CD4-positive, alpha-beta T cell treated with Interleukin-17A for 1 hour (primary cell): ENCODE results near the gene ZMYND8.
"Not testable (repeated sequence)": the region's sequence is repeated elsewhere in the genome, so short reads cannot be mapped to it uniquely, and the experiment has no call there.

ENCODE experiments used
- DNase-seq: peaks from one replicate; pipeline ENCODE4 v3.0.0-alpha.2; 2020

Gene ZMYND8

GRCh38 chr20:47263465-47264084 is 92.9 kb downstream of the ZMYND8 start:
- DNase-seq, result no peak

- DNase-seq, result no peak
Measured at GRCh38 chr20:47263080-47263464, 93.4 kb downstream of the ZMYND8 start.

DNA sequence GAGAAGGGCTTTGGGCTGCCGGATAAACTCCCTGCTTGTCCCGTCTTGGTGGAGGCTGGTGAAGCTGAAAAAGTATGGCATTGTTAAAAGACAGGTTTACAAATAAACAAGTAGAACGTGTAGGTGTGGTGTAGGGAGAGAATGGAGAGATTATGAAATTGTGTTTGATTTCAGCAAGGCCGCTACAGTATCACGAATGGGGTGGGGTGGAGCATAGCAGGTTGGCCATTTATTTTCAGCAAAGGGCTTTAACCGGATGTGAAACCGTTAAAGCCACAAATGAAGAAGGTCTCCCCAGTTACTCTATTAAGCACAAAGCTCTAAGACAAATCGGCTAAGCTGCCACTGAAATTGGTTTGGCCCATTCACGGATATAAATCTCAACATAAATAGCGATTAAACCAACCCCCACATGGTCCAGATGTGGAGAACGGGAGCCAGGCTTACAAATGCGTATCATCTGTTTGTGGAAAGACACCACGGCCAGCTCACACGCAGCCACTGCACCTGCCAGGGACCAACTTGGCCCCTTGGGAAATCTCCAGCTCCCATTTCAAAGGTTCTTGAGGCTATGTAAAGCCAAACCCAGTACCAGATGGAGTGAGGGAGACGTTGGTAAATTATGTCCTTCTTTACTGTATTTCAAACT is 94.0 kb downstream of the ZMYND8 start:
- DNase-seq, result no peak

GRCh38 chr20:47262008-47262364 is 94.5 kb downstream of the ZMYND8 start:
- no peak for DNase-seq

DNA sequence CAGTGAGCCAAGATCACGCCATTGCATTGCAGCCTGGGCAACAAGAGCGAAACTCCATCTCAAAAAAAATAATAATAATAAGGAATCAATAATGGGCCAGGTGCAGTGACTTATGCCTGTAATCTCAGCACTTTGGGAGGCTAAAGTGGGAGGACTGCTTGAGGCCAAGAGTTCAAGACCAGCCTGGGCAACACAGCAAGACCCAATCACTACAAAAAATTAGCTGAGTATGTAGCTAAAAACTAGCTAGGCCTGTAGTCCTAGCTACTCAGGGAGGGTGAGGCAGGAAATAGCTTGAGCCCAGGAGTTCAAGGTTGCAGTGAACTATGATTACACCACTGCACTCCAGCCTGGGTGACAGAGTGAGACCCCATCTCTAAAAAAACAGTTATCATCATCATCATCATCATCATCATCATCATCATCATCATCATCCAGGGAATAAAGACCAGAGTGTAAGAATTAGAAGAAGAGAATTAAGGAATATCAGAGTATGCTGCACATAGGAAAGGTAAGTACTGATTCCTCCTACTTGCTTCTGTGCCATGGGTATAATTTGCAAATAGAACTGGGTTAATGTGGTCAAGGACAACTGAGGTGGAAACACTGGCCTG is 95.2 kb downstream of the ZMYND8 start:
- not testable (repeated sequence) for DNase-seq

GRCh38 chr20:47260540-47261126 is 95.9 kb downstream of the ZMYND8 start:
- not testable (repeated sequence) for DNase-seq

DNA sequence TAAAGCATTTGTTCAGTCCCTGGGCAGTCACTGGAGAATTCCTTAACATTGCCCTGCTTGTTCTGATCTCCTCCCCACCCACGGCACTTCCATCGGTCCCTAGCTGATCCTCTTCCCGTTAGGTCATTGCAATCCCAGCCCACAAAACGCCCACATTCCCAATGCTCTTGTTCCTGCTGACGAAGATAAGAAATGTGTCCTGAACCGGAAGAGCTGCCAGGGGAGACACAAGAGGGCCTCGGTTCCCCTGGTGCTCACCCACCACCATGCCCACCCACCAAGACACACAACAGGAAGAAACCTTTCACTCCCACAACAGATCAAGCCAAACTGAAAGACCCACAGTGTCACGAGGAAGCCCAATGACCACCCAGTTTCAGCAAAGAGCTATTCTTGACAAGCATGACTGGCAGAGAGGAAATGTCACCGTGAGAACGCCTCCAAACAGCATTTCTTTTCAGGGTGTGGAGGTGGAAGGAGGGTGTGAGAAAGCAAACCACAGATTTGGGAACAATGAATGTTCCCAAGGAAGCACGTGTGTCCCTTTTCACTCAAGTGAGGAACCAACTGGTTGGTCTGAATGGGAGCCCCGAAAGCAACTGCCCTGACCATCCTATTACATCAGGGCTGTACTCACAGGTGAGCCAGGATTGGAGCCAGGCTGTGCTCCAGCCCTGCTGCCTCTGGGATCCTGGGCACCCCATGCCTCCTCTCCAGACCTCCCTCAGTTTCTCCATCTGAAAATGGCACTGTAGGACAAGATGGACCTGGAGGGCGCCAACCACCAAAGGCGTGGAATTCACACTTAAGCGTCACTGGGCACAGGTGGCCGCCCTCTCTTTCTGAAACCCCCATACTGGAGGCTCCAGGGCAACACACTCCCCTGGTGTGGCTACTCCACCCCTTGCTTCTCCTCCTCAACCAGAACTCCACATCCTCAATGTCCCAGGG is 97.5 kb downstream of the ZMYND8 start:
- DNase-seq, result no peak

DNA sequence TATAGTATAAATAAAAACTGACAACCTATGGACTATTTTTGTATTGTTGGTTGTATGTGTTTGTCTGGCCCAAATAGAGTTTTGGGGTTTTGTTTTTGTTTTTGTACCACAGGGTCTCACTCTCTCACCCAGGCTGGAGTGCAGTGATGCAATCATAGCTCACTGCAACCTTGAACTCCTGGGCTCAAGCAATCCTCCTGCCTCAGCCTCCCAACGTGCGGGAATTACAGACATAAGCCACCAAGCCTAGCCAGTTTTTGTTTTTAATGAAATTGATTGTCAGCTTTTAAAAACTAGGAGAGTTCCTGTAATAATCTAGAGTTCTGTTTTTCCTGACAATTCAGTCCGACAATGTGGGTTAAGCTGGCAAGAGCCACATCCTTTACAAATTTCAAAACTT is 98.7 kb downstream of the ZMYND8 start:
- DNase-seq, result no peak

- no peak for DNase-seq
Measured at GRCh38 chr20:47257256-47257655, 99.2 kb downstream of the ZMYND8 start.

DNA sequence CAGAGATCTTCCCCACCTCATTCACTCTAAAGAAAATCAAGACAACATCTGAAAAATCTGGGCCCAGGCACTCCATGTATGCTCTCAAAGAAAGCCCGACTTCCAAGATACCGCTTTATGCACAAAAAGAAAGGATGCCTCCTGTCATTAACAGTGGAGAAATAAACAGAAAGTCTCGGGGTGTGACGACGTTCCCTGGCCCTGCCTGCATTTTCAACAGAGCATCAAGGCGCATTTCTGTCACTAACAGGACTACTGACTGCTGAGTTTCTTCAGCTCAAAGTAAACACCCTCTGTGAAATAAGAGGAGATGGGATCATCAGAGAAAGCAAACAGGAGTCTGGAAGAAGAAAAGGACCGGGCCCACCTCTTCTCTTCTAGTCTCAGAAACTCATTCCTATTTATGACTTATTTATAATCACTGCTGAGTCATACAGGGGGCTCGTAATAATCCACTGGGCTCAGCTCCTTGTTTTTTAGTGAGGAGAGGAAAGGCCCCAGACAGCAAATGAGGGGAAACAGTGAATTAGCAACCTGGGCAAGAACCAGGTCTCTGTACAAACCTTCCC is 99.7 kb downstream of the ZMYND8 start:
- DNase-seq, result no peak

DNA sequence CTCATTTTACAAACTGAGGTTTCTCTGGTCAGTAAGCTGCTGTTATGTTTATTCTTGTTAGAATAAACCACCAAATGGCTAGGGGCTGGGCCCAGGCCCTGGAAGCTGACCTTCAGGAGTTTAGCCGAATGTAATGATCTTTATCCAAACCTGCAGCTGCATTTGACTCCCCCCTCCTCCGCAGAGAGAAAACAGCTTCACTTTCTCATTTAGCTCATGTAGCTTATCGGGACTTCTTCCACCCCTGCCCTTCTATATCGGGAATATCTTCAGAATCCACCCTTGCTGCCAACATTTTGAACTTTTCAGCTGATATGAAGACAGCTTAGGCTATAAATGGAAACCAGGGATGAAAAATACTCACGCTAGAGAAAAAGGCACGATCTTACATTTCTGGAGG is 102.6 kb downstream of the ZMYND8 start:
- DNase-seq, result no peak

GRCh38 chr20:47252879-47253307 is 103.6 kb downstream of the ZMYND8 start:
- no peak for DNase-seq

DNA sequence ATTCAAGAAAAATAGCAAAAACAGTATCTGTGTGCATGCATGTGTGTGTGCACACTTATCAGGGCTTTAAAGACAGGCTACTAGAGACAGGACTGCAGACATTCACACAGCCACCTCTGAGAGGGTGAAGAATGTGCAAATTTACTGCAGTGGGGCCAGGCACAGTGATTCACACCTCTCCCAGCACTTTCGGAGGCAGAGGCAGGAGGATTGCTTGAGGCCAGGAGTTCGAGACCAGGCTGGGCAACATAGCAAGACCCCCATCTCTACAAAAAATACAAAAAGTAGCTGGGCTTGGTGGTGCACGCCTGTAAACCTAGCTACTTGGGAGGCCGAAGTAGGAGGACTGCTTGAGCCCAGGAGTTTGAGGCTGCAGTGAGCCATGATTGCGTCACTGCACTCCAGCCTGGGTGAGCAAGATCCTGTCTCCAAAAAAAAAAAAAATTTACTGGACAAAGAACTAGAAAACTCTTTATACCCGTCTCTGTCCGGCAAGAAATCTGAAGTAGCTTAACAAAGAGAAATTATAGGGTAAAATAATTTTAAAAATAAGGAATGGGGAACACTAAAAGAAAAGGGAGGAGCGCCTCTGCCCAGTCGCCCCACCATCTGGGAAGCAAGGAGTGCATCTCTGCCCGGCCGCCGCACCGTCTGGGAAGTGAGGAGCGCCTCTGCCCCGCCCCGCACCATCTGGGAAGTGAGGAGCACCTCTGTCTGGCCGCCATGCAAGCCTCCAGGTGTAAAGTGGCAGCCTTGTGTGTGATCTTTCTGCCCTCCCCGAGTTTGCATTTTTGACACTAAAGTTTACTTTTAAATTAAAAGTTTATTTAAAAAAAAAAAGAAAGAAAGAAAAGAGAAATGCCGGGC is 105.1 kb downstream of the ZMYND8 start:
- no peak for DNase-seq

- no peak for DNase-seq
Measured at GRCh38 chr20:47250360-47250759, 106.1 kb downstream of the ZMYND8 start.

- no peak for DNase-seq
Measured at GRCh38 chr20:47249913-47250312, 106.6 kb downstream of the ZMYND8 start.

GRCh38 chr20:47248448-47248966 is 108.0 kb downstream of the ZMYND8 start:
- no peak for DNase-seq

DNA sequence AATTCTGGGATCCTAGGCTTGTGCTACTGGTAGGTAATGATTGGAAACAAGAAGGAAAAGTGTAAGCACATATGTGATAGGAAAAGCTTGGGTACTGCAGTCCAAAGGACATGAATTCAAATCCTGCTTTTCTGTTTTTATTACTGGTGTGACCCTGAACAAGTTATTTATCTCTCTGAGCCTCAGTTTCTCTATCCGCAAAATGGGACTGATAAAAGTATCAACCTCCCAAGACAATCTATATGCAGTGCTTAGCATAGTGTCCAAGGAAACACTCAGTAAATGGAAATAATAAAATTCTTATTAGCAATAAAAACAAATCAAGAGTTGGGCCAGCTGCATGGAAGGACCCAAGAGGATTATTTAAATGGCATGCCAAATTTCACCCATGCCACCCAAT is 108.5 kb downstream of the ZMYND8 start:
- DNase-seq, result no peak

- no peak for DNase-seq
Measured at GRCh38 chr20:47246061-47246777, 110.3 kb downstream of the ZMYND8 start.

GRCh38 chr20:47245166-47245565 is 111.3 kb downstream of the ZMYND8 start:
- DNase-seq, result not testable (repeated sequence)

DNA sequence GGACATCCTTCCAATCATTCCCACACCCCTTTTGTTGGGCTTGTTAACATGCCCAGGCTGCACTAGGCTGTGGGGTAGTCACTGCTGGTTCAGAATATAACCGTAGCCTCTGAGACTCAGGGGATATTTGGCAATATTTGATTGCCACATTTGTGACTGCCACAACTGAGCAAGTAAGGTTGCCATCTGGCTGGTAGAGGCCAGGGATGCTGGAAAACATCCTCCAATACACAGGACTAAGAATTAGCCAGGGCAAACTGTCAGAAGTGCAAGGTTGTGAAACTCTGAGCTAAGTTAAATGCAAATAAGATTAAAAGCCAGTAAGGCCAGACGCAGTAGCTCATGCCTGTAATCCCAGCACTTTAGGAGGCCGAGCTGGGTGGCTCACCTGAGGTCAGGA is 112.0 kb downstream of the ZMYND8 start:
- no peak for DNase-seq
